ENCODE data around the gene ARSB.

Gene ARSB

GRCh38 chr5:79011219-79011836 lies 26.2 kb upstream of the ARSB start:
- TF ChIP-seq CTCF (conservative IDR thresholded peaks at IDR 0.05; ENCODE audit: low read length) = peak; percentile 44
- no peak overlapping the region for H3K4me3 ChIP-seq (ENCODE audit: low read length)
- DNase-seq (ENCODE audit: low read depth) = peak; percentile 86

- H3K4me3 ChIP-seq (ENCODE audit: low read length) = no peak overlapping the region
- TF ChIP-seq CTCF (conservative IDR thresholded peaks at IDR 0.05; ENCODE audit: low read length) = no peak
- DNase-seq (ENCODE audit: low read depth) = no peak
Measured at GRCh38 chr5:79008362-79008761, 23.3 kb upstream of the ARSB start.

GRCh38 chr5:79007872-79008271 lies 22.8 kb upstream of the ARSB start:
- no peak for TF ChIP-seq CTCF (conservative IDR thresholded peaks at IDR 0.05; ENCODE audit: low read length)
- DNase-seq (ENCODE audit: low read depth) = no peak

GRCh38 chr5:79005936-79006631 lies 21.0 kb upstream of the ARSB start:
- TF ChIP-seq CTCF (conservative IDR thresholded peaks at IDR 0.05; ENCODE audit: low read length) = no peak
- H3K4me3 ChIP-seq (ENCODE audit: low read length) = no peak overlapping the region
- DNase-seq (ENCODE audit: low read depth) = no peak

More at GRCh38 chr5:79007872-79008271, 22.8 kb upstream of the ARSB start:
- no peak overlapping the region for H3K4me3 ChIP-seq (ENCODE audit: low read length)

GRCh38 chr5:79005151-79005550 lies 20.0 kb upstream of the ARSB start:
- TF ChIP-seq CTCF (conservative IDR thresholded peaks at IDR 0.05; ENCODE audit: low read length) = no peak
- DNase-seq (ENCODE audit: low read depth) = no peak
- H3K4me3 ChIP-seq (ENCODE audit: low read length) = no peak overlapping the region

- DNase-seq (ENCODE audit: low read depth) = peak; percentile 30
- TF ChIP-seq CTCF (conservative IDR thresholded peaks at IDR 0.05; ENCODE audit: low read length) = no peak
- no peak overlapping the region for H3K4me3 ChIP-seq (ENCODE audit: low read length)
Measured at GRCh38 chr5:79002374-79002773, 17.3 kb upstream of the ARSB start.

- peak; percentile 13 for DNase-seq (ENCODE audit: low read depth)
- no peak for TF ChIP-seq CTCF (conservative IDR thresholded peaks at IDR 0.05; ENCODE audit: low read length)
- H3K4me3 ChIP-seq (ENCODE audit: low read length) = no peak overlapping the region
Measured at GRCh38 chr5:79001471-79001870, 16.4 kb upstream of the ARSB start.

Measured in AG10803 (cell line).